ENCODE data around the gene PMM1.

The PMM1 gene

GRCh38 chr22:41539146-41540005 lies 50.3 kb downstream of the PMM1 start:
- Histone ChIP-seq H3K4me2 (ENCODE audit: low read depth, low read length, poor library complexity, severe bottlenecking) (no peak overlapping the region), H3K27me3 (ENCODE audit: low read length) (no peaks in the 10 kb centered on the region), H3K9ac (ENCODE audit: low read length) (no peak overlapping the region), H3K79me2 (ENCODE audit: insufficient read depth, low read length) (peaks cover 62% of the 10 kb centered on the region), H3K36me3 (ENCODE audit: low read length) (0 out of 2 replicates have a peak, but pooled peaks cover 4% of the 10 kb centered on the region), H3K9me2 (replicated peaks; ENCODE audit: insufficient read depth, low read length) (no peaks in the 10 kb centered on the region), H3K27ac (ENCODE audit: low read depth, low read length) (no peak overlapping the region), H3K9me3 (ENCODE audit: insufficient read depth, low read length) (no peaks in the 10 kb centered on the region), H2AFZ (ENCODE audit: low read depth, low read length, severe bottlenecking) (no peak overlapping the region), H4K20me1 (ENCODE audit: low read depth, low read length) (no peaks in the 10 kb centered on the region), H3F3A (ENCODE audit: insufficient read depth) (no peaks in the 10 kb centered on the region), H3K4me3 (ENCODE audit: insufficient read depth, low read length, poor library complexity, severe bottlenecking) (no peak overlapping the region)
- TF ChIP-seq EZH2phosphoT487 (conservative IDR thresholded peaks at IDR 0.05; ENCODE audit: low read length): no peak
- TF ChIP-seq, protein P1, sequence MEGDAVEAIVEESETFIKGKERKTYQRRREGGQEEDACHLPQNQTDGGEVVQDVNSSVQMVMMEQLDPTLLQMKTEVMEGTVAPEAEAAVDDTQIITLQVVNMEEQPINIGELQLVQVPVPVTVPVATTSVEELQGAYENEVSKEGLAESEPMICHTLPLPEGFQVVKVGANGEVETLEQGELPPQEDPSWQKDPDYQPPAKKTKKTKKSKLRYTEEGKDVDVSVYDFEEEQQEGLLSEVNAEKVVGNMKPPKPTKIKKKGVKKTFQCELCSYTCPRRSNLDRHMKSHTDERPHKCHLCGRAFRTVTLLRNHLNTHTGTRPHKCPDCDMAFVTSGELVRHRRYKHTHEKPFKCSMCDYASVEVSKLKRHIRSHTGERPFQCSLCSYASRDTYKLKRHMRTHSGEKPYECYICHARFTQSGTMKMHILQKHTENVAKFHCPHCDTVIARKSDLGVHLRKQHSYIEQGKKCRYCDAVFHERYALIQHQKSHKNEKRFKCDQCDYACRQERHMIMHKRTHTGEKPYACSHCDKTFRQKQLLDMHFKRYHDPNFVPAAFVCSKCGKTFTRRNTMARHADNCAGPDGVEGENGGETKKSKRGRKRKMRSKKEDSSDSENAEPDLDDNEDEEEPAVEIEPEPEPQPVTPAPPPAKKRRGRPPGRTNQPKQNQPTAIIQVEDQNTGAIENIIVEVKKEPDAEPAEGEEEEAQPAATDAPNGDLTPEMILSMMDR (IDR thresholded peaks at IDR 0.05; ENCODE audit: insufficient read depth, low read length, poor library complexity, severe bottlenecking): no peak

DNA sequence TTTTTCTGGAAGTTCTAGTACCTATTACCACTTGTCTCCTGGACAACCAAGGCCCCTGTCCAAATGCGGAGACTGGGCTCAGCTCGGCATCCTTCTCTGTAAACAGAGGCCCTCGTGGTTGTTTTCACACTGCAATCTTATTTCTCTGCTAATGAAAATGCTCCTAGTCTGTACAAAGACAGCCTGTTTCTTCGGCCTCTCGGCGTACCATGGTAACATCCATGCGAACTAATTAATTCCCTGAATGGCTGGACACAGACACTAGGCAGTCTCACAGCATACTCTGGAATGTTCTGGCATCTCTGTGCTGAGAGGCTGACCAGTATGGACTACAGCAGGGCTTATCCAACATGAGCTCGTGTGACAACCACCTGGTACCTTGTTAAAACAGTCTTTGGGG lies 51.1 kb downstream of the PMM1 start:
- Histone ChIP-seq H3K9ac (ENCODE audit: low read length) (no peak overlapping the region), H3K27ac (ENCODE audit: low read depth, low read length) (no peak overlapping the region), H3K4me2 (ENCODE audit: low read depth, low read length, poor library complexity, severe bottlenecking) (no peak overlapping the region), H3K27me3 (ENCODE audit: low read length) (no peaks in the 10 kb centered on the region), H3K36me3 (ENCODE audit: low read length) (0 out of 2 replicates have a peak, but pooled peaks cover 4% of the 10 kb centered on the region), H3F3A (ENCODE audit: insufficient read depth) (no peaks in the 10 kb centered on the region), H3K4me3 (ENCODE audit: insufficient read depth, low read length, poor library complexity, severe bottlenecking) (no peak overlapping the region), H2AFZ (ENCODE audit: low read depth, low read length, severe bottlenecking) (no peak overlapping the region), H3K9me2 (replicated peaks; ENCODE audit: insufficient read depth, low read length) (no peaks in the 10 kb centered on the region), H3K79me2 (ENCODE audit: insufficient read depth, low read length) (peaks cover 55% of the 10 kb centered on the region), H4K20me1 (ENCODE audit: low read depth, low read length) (no peaks in the 10 kb centered on the region), H3K9me3 (ENCODE audit: insufficient read depth, low read length) (no peaks in the 10 kb centered on the region)
- TF ChIP-seq, protein P1 (IDR thresholded peaks at IDR 0.05; ENCODE audit: insufficient read depth, low read length, poor library complexity, severe bottlenecking): no peak
- no peak for TF ChIP-seq EZH2phosphoT487 (conservative IDR thresholded peaks at IDR 0.05; ENCODE audit: low read length)

DNA sequence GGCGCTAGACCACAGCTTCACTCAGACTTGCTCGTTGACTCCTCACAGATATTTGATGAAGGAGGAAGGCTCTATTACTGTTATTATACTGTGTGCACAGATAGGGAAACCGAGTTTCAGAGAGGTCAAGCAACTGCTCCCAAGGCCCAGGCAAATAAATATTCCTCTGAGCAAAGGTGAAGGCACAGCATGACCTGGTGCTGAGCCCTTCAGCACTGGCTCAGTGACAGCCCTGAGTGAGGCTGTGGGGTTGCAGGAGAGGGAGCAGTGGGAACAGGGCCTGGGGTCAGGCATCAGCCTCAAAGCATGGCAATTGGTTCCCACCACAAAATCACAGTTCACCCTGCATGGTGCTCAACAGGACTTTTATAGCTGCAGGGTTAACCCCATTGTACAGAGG lies 52.4 kb downstream of the PMM1 start:
- no peaks in the 10 kb centered on the region for H3K27me3 ChIP-seq (ENCODE audit: low read length)
- peaks cover 49% of the 10 kb centered on the region for H3K79me2 ChIP-seq (ENCODE audit: insufficient read depth, low read length)

More for the DNA sequence above, 52.4 kb downstream of the PMM1 start:
- TF ChIP-seq EZH2phosphoT487 (conservative IDR thresholded peaks at IDR 0.05; ENCODE audit: low read length): no peak
- TF ChIP-seq, protein P1 (IDR thresholded peaks at IDR 0.05; ENCODE audit: insufficient read depth, low read length, poor library complexity, severe bottlenecking): no peak
- Histone ChIP-seq H3K27ac (ENCODE audit: low read depth, low read length) (no peak overlapping the region), H3F3A (ENCODE audit: insufficient read depth) (no peaks in the 10 kb centered on the region), H3K9ac (ENCODE audit: low read length) (no peak overlapping the region), H2AFZ (ENCODE audit: low read depth, low read length, severe bottlenecking) (no peak overlapping the region), H3K9me2 (replicated peaks; ENCODE audit: insufficient read depth, low read length) (no peaks in the 10 kb centered on the region), H3K4me3 (ENCODE audit: insufficient read depth, low read length, poor library complexity, severe bottlenecking) (no peak overlapping the region), H3K4me2 (ENCODE audit: low read depth, low read length, poor library complexity, severe bottlenecking) (no peak overlapping the region), H3K36me3 (ENCODE audit: low read length) (0 out of 2 replicates have a peak, but pooled peaks cover 4% of the 10 kb centered on the region), H4K20me1 (ENCODE audit: low read depth, low read length) (no peaks in the 10 kb centered on the region), H3K9me3 (ENCODE audit: insufficient read depth, low read length) (no peaks in the 10 kb centered on the region)

Data from SU-DHL-6 (cell line).